Trophoblast cell (in vitro differentiated cells and primary cell): ENCODE results near the gene UCK2.

Experiments used
- DNase-seq, 2 donors: peaks; one replicate each; pipeline ENCODE4 v3.0.0-alpha.2; 2016
- H2AFZ ChIP-seq: 2 replicates; pipeline ENCODE4 v1.6.1; 2013; ENCODE audit warnings: low read length, moderate library complexity, mild to moderate bottlenecking; ENCODE audit not compliant: insufficient read depth, poor library complexity
- H2AK5ac ChIP-seq: 2 replicates; pipeline ENCODE4 v1.6.1; 2013; ENCODE audit warnings: mild to moderate bottlenecking, low read length
- H2BK120ac ChIP-seq: 2 replicates; pipeline ENCODE4 v1.6.1; 2013; ENCODE audit warnings: low read length, mild to moderate bottlenecking, moderate library complexity; ENCODE audit not compliant: insufficient read depth, poor library complexity
- H2BK12ac ChIP-seq: 2 replicates; pipeline ENCODE4 v1.6.1; 2013; ENCODE audit warnings: mild to moderate bottlenecking, low read length, moderate library complexity
- H2BK5ac ChIP-seq: 2 replicates; pipeline ENCODE4 v1.6.1; 2013; ENCODE audit warnings: low read length, low read depth, moderate library complexity, mild to moderate bottlenecking; ENCODE audit not compliant: poor library complexity
- H3K14ac ChIP-seq: 2 replicates; pipeline ENCODE4 v1.6.1; 2013; ENCODE audit warnings: mild to moderate bottlenecking, low read length
- H3K18ac ChIP-seq: 2 replicates; pipeline ENCODE4 v1.6.1; 2013; ENCODE audit warnings: mild to moderate bottlenecking, low read length
- H3K23ac ChIP-seq: 2 replicates; pipeline ENCODE4 v1.6.1; 2013; ENCODE audit warnings: low read length
- H3K27ac ChIP-seq: 2 replicates; pipeline ENCODE4 v1.5.1; 2013; ENCODE audit warnings: low read depth, mild to moderate bottlenecking, inconsistent platforms, low read length, moderate library complexity
- H3K27me3 ChIP-seq: 2 replicates; pipeline ENCODE4 v1.6.1; 2013; ENCODE audit warnings: inconsistent platforms, mild to moderate bottlenecking, low read length, moderate library complexity; ENCODE audit not compliant: insufficient read depth
- H3K36me3 ChIP-seq, 2 experiments: 1 replicate in 1 of 2; 2 replicates in 1 of 2; pipeline ENCODE4 v1.6.1; 2013; ENCODE audit warnings: low read length in 2 of 2, mild to moderate bottlenecking in 2 of 2, moderate library complexity in 1 of 2; ENCODE audit not compliant: insufficient read depth in 2 of 2, control insufficient read depth in 1 of 2
- H3K4ac ChIP-seq: 2 replicates; pipeline ENCODE4 v1.6.1; 2013; ENCODE audit warnings: low read depth, mild to moderate bottlenecking, low read length, moderate library complexity
- H3K4me1 ChIP-seq, 2 experiments: 1 replicate in 1 of 2; 2 replicates in 1 of 2; pipeline ENCODE4 v1.6.1; 2013; ENCODE audit warnings: low read length in 2 of 2, mild to moderate bottlenecking in 2 of 2, moderate library complexity in 1 of 2; ENCODE audit not compliant: insufficient read depth in 2 of 2, control insufficient read depth in 1 of 2
- H3K4me2 ChIP-seq: 2 replicates; pipeline ENCODE4 v1.6.1; 2013; ENCODE audit warnings: inconsistent platforms, mild to moderate bottlenecking, low read length, moderate library complexity
- H3K4me3 ChIP-seq: 2 replicates; pipeline ENCODE4 v1.5.1; 2013; ENCODE audit warnings: mild to moderate bottlenecking, low read depth, low read length, inconsistent platforms
- H3K79me1 ChIP-seq: one replicate; pipeline ENCODE4 v1.6.1; 2013; ENCODE audit warnings: low read length
- H3K79me2 ChIP-seq: 2 replicates; pipeline ENCODE4 v1.6.1; 2013; ENCODE audit warnings: low read length, mild to moderate bottlenecking; ENCODE audit not compliant: control insufficient read depth, insufficient read depth, poor library complexity
- H3K9ac ChIP-seq: 2 replicates; pipeline ENCODE4 v1.6.1; 2013; ENCODE audit warnings: mild to moderate bottlenecking, low read length
- H3K9me3 ChIP-seq: 2 replicates; pipeline ENCODE4 v1.6.1; 2013; ENCODE audit warnings: low read depth, mild to moderate bottlenecking, control low read depth, inconsistent platforms, low read length; ENCODE audit not compliant: insufficient read depth
- H4K12ac ChIP-seq: 2 replicates; pipeline ENCODE4 v1.6.1; 2013; ENCODE audit warnings: low read depth, mild to moderate bottlenecking, low read length, moderate library complexity
- H4K8ac ChIP-seq: 2 replicates; pipeline ENCODE4 v1.6.1; 2013; ENCODE audit warnings: low read depth, mild to moderate bottlenecking, low read length, moderate library complexity
- H4K91ac ChIP-seq: one replicate; pipeline ENCODE4 v1.6.1; 2013; ENCODE audit warnings: low read depth, mild to moderate bottlenecking, low read length, moderate library complexity
- WGBS: extraction: QIAGEN DNeasy Blood & Tissue Kit; methylation state at CpG from one replicate; pipeline ENCODE4 v1.1.7; 2013; ENCODE audit warnings: missing lambda C conversion rate; ENCODE audit not compliant: insufficient read length, insufficient coverage; ENCODE audit errors: extremely low coverage; 5-methylcytosine and 5-hydroxymethylcytosine counted together

Gene UCK2

GRCh38 chr1:165824269-165824643 is 3.2 kb upstream of the UCK2 start:
- DNase-seq = no peak
- no peak overlapping the region for H3K27ac ChIP-seq
- no peak overlapping the region for H3K14ac ChIP-seq
- H3K9ac ChIP-seq = no peak overlapping the region
- H3K4me2 ChIP-seq = no peak overlapping the region
- no peak overlapping the region for H4K91ac ChIP-seq
- H4K12ac ChIP-seq = no peak overlapping the region
- H3K9me3 ChIP-seq = no peaks in the 10 kb centered on the region
- no peaks in the 10 kb centered on the region for H3K36me3 ChIP-seq
- no peak overlapping the region for H3K23ac ChIP-seq
- peaks cover 13% of the 10 kb centered on the region for H3K79me1 ChIP-seq
- no peak overlapping the region for H2BK12ac ChIP-seq
- H3K27me3 ChIP-seq = no peaks in the 10 kb centered on the region
- no peak overlapping the region for H4K8ac ChIP-seq
- H3K18ac ChIP-seq = no peak overlapping the region
- H3K4me1 ChIP-seq = peaks cover 0 to 3% of the 10 kb centered on the region in 2 experiments
- peaks cover 8% of the 10 kb centered on the region for H3K79me2 ChIP-seq
- no peak overlapping the region for H2AFZ ChIP-seq
- H3K4ac ChIP-seq = no peak overlapping the region
- H2BK120ac ChIP-seq = no peak overlapping the region
- no peak overlapping the region for H2BK5ac ChIP-seq
- no peak overlapping the region for H2AK5ac ChIP-seq
- no CpG with 5 or more reads among the region's 1 CpG for WGBS
- H3K4me3 ChIP-seq = no peak overlapping the region

DNA sequence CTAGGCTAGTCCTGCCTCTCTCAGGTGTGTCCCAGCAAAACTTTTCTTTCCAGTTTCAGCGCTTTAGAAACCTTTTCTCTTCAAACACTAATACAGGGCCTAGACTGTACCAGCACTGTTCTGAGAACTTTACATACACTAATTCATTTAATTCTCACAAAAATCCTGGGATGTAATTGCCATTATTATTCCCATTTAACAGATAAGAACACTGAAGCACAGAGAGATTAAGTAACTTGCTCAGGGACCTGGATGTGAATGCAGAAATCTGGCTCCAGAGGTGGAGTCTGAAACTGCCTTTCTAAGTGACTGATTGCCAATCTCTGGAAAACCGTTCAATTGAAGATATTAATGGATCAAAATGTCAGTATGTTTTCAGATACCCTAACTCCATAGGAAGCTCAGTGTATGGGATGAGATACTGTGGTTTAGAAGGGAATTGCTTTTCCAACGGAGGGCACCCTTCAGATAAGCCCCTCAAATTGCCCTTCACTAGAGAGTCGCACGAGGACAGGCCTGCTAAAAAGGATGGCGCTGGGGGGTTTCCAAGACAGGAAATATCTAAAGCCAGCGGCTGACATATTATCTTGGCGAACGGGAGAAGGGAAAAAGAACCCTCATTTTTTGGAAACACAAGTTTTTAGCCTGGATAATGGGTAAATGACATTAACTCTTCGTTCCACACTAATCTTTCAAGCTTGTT is 698 bp upstream of the UCK2 start:
- Histone ChIP-seq H3K79me2 (peaks cover 21% of the 10 kb centered on the region), H3K4ac (no peak overlapping the region), H3K9ac (no peak overlapping the region), H3K9me3 (no peaks in the 10 kb centered on the region), H2BK12ac (peak overlapping the region; percentile 62), H4K12ac (no peak overlapping the region), H2AFZ (no peak overlapping the region), H2AK5ac (no peak overlapping the region), H3K14ac (no peak overlapping the region), H3K27ac (no peak overlapping the region), H3K23ac (no peak overlapping the region), H3K4me2 (peak overlapping the region; percentile 97), H3K4me3 (no peak overlapping the region), H2BK5ac (no peak overlapping the region), H4K91ac (no peak overlapping the region), H4K8ac (no peak overlapping the region), H3K36me3 (peaks cover 0 to 6% of the 10 kb centered on the region in 2 experiments), H3K18ac (no peak overlapping the region), H3K27me3 (no peaks in the 10 kb centered on the region), H2BK120ac (no peak overlapping the region), H3K79me1 (peaks cover 14% of the 10 kb centered on the region), H3K4me1 (peaks cover 0 to 8% of the 10 kb centered on the region in 2 experiments)
- no CpG with 5 or more reads among the region's 10 CpGs for WGBS
- DNase-seq = peak in 1 of 2 donors; percentile 22

- no peak overlapping the region for H2AK5ac ChIP-seq
- H3K23ac ChIP-seq = no peak overlapping the region
- peak overlapping the region; percentile 49 for H4K12ac ChIP-seq
- H3K4me3 ChIP-seq = peak overlapping the region; percentile 89
- H3K27me3 ChIP-seq = no peaks in the 10 kb centered on the region
- H2BK120ac ChIP-seq = peak overlapping the region; percentile 84
- H3K18ac ChIP-seq = peak overlapping the region; percentile 90
- H3K9me3 ChIP-seq = no peaks in the 10 kb centered on the region
- H3K36me3 ChIP-seq = peaks cover 0 to 6% of the 10 kb centered on the region in 2 experiments
- H3K27ac ChIP-seq = peak overlapping the region; percentile 66
- peak overlapping the region; percentile 85 for H4K8ac ChIP-seq
- H4K91ac ChIP-seq = peak overlapping the region; percentile 75
- H2BK5ac ChIP-seq = peak overlapping the region; percentile 74
- H3K79me2 ChIP-seq = peaks cover 30% of the 10 kb centered on the region
- H3K4ac ChIP-seq = peak overlapping the region; percentile 82
- peaks cover 14% of the 10 kb centered on the region for H3K79me1 ChIP-seq
- H2BK12ac ChIP-seq = no peak overlapping the region
- H3K4me1 ChIP-seq = peaks cover 4 to 12% of the 10 kb centered on the region in 2 experiments
- DNase-seq = peak; percentile 12 to 42
- peak overlapping the region; percentile 97 for H3K4me2 ChIP-seq
- WGBS = no CpG with 5 or more reads among the region's 49 CpGs
- peak overlapping the region; percentile 91 for H3K9ac ChIP-seq
- peak overlapping the region; percentile 78 for H2AFZ ChIP-seq
- peak overlapping the region; percentile 90 for H3K14ac ChIP-seq
These were observed 772 bp downstream of the UCK2 start for GRCh38 chr1:165828103-165828668.

GRCh38 chr1:165828669-165829329 is 1.4 kb downstream of the UCK2 start:
- H4K91ac ChIP-seq = peak overlapping the region; percentile 75
- no peak overlapping the region for H4K12ac ChIP-seq
- no peak overlapping the region for H2BK12ac ChIP-seq
- no peaks in the 10 kb centered on the region for H3K27me3 ChIP-seq
- no peak overlapping the region for H3K23ac ChIP-seq
- H2BK5ac ChIP-seq = no peak overlapping the region
- H3K79me1 ChIP-seq = peaks cover 14% of the 10 kb centered on the region
- H3K36me3 ChIP-seq = peaks cover 0 to 6% of the 10 kb centered on the region in 2 experiments
- H3K4me1 ChIP-seq = peaks cover 5 to 14% of the 10 kb centered on the region in 2 experiments
- DNase-seq = peak; percentile 62 to 73
- H2BK120ac ChIP-seq = no peak overlapping the region
- H3K4me3 ChIP-seq = peak overlapping the region; percentile 89
- no peak overlapping the region for H3K14ac ChIP-seq
- WGBS = no CpG with 5 or more reads among the region's 19 CpGs
- H3K4me2 ChIP-seq = peak overlapping the region; percentile 97
- H3K9ac ChIP-seq = peak overlapping the region; percentile 91
- no peak overlapping the region for H2AK5ac ChIP-seq
- H3K79me2 ChIP-seq = peaks cover 31% of the 10 kb centered on the region
- H3K9me3 ChIP-seq = no peaks in the 10 kb centered on the region
- H2AFZ ChIP-seq = peak overlapping the region; percentile 78
- H3K18ac ChIP-seq = no peak overlapping the region
- peak overlapping the region; percentile 85 for H4K8ac ChIP-seq
- peak overlapping the region; percentile 66 for H3K27ac ChIP-seq
- H3K4ac ChIP-seq = peak overlapping the region; percentile 82
